Activated CD4-positive, alpha-beta T cell treated with anti-CD3 and anti-CD28 coated beads for 36 hours (primary cell): ENCODE measurements around the gene HSPA1A. TPM values are rescaled to one million over a fixed set of nuclear protein-coding genes. Genes with fewer than 3 reads are reported as not detected.
A peak's percentile ranks its signal among the peaks of the same experiment; 100 is the strongest.
"Not testable (repeated sequence)": the region's sequence is repeated elsewhere in the genome, so short reads cannot be mapped to it uniquely, and the experiment has no call there.

ENCODE experiments used
- ATAC-seq: fragments of 200-7000 bp; cut with Tn5 transposase; one replicate; pipeline ENCODE4 v1.10.0; 2021; ENCODE audit warnings: mild to moderate bottlenecking, moderate library complexity
- CTCF ChIA-PET: fragments of 350-600 bp; sonication (Branson Sonifier 250); formaldehyde crosslinking; loops from one replicate; lab custom pipeline; 2021; ENCODE audit warnings: antibody characterized with exemption; lab: Charles Lee
- POLR2A ChIA-PET: fragments of 350-600 bp; sonication (Branson Sonifier 250); formaldehyde crosslinking; loops from one replicate; lab custom pipeline; 2021; ENCODE audit warnings: antibody characterized with exemption, inconsistent platforms; lab: Charles Lee
- DNase-seq: peaks from one replicate; pipeline ENCODE4 v3.0.0-alpha.2; 2020
- H3K27ac Mint-ChIP-seq: one replicate; pipeline ENCODE4 v1.8.0; 2021; ENCODE audit warnings: mixed read lengths
- H3K27me3 Mint-ChIP-seq: one replicate; pipeline ENCODE4 v1.8.0; 2021; ENCODE audit warnings: mixed read lengths
- H3K36me3 Mint-ChIP-seq: one replicate; pipeline ENCODE4 v1.8.0; 2021; ENCODE audit warnings: low read depth, mixed read lengths
- H3K4me1 Mint-ChIP-seq: one replicate; pipeline ENCODE4 v1.8.0; 2021; ENCODE audit warnings: mixed read lengths
- H3K4me3 Mint-ChIP-seq: one replicate; pipeline ENCODE4 v1.8.0; 2021; ENCODE audit warnings: mild to moderate bottlenecking, moderate library complexity, mixed read lengths
- H3K9me3 Mint-ChIP-seq: one replicate; pipeline ENCODE4 v1.8.0; 2021; ENCODE audit warnings: low read depth, mixed read lengths
- intact Hi-C, 2 experiments: fragments of 100-400 bp; cut with DNase I in 1 of 2; cut with micrococcal nuclease in 1 of 2; formaldehyde crosslinking; loops; one replicate each; pipeline versions ENCODE4 v1.14.2 to v1.15.1; 2022 to 2024; cut with DNase I, micrococcal nuclease
- total RNA-seq, 2 experiments: library from RNA; stranded (reverse); gene quantifications; one replicate each; pipeline ENCODE4 v1.2.3, GENCODE V29; 2021

HSPA1A gene
- total RNA-seq, 2 experiments from 2014 or later, result 56.1 to 64.7 TPM

DNA sequence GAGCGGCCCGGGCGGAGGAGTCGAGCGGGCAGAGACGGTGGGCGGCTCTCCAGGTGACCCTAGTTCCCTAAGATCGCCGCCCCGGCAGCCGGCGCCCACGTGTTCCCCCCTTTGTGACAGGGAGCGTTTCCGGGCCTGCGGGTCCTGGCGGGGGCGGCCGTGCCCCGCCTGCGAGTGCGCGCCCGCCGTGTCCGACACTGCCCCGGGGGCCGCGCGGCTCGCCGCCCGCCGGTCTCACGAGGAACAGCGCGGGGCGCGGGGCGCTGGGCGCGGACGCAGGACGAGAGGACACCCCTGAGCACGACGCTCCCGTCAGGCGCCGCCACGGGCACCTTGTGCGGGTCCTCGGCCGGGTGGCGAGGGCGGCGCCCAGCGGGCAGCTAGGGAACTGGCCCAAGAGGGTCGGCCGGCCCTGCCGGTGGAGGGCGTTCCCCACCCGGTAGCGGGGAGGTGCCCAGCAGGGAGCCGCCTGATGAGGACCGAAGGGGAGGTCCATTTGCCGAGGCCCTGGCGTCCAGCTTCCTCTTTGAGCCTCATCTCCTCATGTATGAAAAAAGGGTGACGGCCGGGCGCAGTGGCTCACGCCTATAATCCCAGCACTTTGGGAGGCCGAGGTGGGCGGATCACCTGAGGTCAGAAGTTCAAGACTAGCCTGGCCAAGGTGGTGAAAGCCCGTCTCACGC, 19.6 kb upstream of the HSPA1A start, which contains the start of gene VARS1:
Gene VARS1, minus strand, starts transcription at position 137 of the 683 bp plus-strand sequence. CDS start 535 bp downstream, outside the sequence.
- Mint-ChIP-seq H3K9me3 (no peaks in the 10 kb centered on the region), H3K27ac (peak within 1 kb of the TSS; percentile 95), H3K27me3 (no peaks in the 10 kb centered on the region), H3K4me1 (peaks cover 47% of the 10 kb centered on the region), H3K36me3 (peaks cover 35% of the 10 kb centered on the region), H3K4me3 (peak within 1 kb of the TSS; percentile 95)
- intact Hi-C loops, result loop anchor here (1.0 to 2.0 kb wide), 11 partner anchors 11 to 143 kb away; partner anchors contain the start of genes ABHD16A (in 1 of the 2), BAG6 (in 1 of the 2), DDAH2 (in 1 of the 2) and HSPA1B (in 1 of the 2)
- peak; percentile 92 for DNase-seq
- ATAC-seq, result peak; percentile 82
- ChIA-PET POLR2A (interaction anchor here (0.6 to 1.0 kb wide), 6 partner anchors 11 to 179 kb away, joined by 3 to 4 read pairs (median 3); partner anchors contain the start of genes BAG6 and LSM2), CTCF (interaction anchor here (0.6 to 2.1 kb wide), 12 partner anchors 10 to 136 kb away, joined by 3 to 15 read pairs (median 5); partner anchors contain the start of genes HSPA1B and LSM2)

DNA sequence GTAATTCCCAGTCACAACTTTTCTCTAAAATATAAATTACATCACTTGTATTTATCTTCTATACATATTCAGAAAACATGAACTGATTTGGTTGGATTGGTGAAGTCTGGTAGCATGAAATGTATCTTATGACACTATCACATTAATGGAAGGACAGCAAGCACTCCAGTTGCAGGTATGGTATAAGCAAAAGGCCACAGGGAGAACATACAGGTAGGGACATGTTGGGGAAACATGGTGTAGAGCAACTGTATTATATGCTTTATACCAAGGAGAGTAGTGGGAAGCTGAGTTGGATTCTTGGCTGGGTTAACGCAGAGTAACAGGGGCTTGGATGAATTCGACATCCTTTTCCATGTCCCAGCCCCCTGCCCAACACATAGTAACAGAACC, 18.4 kb upstream of the HSPA1A start:
- Mint-ChIP-seq H3K27ac (peak overlapping the region; percentile 40), H3K4me3 (no peak overlapping the region), H3K27me3 (no peaks in the 10 kb centered on the region), H3K9me3 (no peaks in the 10 kb centered on the region), H3K36me3 (peaks cover 31% of the 10 kb centered on the region), H3K4me1 (peaks cover 43% of the 10 kb centered on the region)
- ChIA-PET POLR2A (interaction anchor here (0.6 kb wide), 2 partner anchors 34 to 178 kb away, joined by 3 to 5 read pairs; no protein-coding TSS in a partner anchor), CTCF (interaction anchor here (1.2 to 2.1 kb wide), 5 partner anchors 9 to 31 kb away, joined by 5 to 15 read pairs (median 6); partner anchors contain the start of genes HSPA1B and LSM2)
- DNase-seq, result no peak
- ATAC-seq, result no peak
- intact Hi-C loops, result loop anchor here (1.0 to 2.0 kb wide), 2 partner anchors 9 to 16 kb away; partner anchors contain the start of gene LSM2 (in 1 of the 2)

DNA sequence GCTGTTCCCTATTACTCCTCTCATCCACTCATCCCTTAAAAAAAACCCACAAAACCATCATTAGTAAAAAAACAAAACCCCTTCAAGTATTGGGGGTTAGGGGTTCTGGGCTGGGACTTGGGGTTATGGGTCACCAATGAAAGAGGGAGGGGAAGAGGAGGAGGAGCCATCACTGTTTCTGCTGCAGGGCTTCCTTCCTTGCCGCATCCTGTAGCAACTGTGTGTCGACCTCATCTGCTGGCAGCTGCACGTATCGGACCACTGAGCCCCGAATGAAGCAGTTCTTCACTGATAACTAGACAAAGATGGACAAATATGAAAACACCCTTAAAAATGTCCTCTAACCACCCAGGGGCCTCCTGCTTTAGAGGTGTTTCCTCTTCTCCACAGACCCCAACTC, 17.8 kb upstream of the HSPA1A start:
- peaks cover 31% of the 10 kb centered on the region for H3K36me3 Mint-ChIP-seq
- ATAC-seq (peak; percentile 17), DNase-seq (peak; percentile 51)
- H3K4me1 Mint-ChIP-seq, result peaks cover 38% of the 10 kb centered on the region
- ChIA-PET POLR2A (interaction anchor here (0.5 to 0.6 kb wide), 2 partner anchors 33 to 211 kb away, joined by 3 to 5 read pairs; no protein-coding TSS in a partner anchor), CTCF (interaction anchor here (1.6 kb wide), 1 partner anchor 32 kb away, joined by 4 read pairs; no protein-coding TSS in a partner anchor)
- H3K27me3 Mint-ChIP-seq, result no peaks in the 10 kb centered on the region
- no peaks in the 10 kb centered on the region for H3K9me3 Mint-ChIP-seq
- peak overlapping the region; percentile 86 for H3K27ac Mint-ChIP-seq
- intact Hi-C loops, result loop anchor here (1.0 to 2.0 kb wide), 2 partner anchors 9 to 15 kb away; partner anchors contain the start of gene LSM2 (in 1 of the 2)
- H3K4me3 Mint-ChIP-seq, result no peak overlapping the region

- Mint-ChIP-seq H3K4me1 (peaks cover 30% of the 10 kb centered on the region), H3K27me3 (no peaks in the 10 kb centered on the region), H3K36me3 (peaks cover 25% of the 10 kb centered on the region), H3K4me3 (no peak overlapping the region), H3K27ac (no peak overlapping the region), H3K9me3 (no peaks in the 10 kb centered on the region)
- DNase-seq (no peak), ATAC-seq (no peak)
- intact Hi-C loops, result loop anchor here in 1 of 2 experiments (10.0 kb wide), 1 partner anchor 1475 kb away; the partner anchor contains the start of gene TRIM39
- POLR2A ChIA-PET, result no interaction called here
- CTCF ChIA-PET, result interaction anchor here (0.6 to 1.5 kb wide), 5 partner anchors 8 to 138 kb away, joined by 3 to 4 read pairs (median 4); no protein-coding TSS in a partner anchor
Measured at GRCh38 chr6:31799781-31800180, 15.6 kb upstream of the HSPA1A start.

DNA sequence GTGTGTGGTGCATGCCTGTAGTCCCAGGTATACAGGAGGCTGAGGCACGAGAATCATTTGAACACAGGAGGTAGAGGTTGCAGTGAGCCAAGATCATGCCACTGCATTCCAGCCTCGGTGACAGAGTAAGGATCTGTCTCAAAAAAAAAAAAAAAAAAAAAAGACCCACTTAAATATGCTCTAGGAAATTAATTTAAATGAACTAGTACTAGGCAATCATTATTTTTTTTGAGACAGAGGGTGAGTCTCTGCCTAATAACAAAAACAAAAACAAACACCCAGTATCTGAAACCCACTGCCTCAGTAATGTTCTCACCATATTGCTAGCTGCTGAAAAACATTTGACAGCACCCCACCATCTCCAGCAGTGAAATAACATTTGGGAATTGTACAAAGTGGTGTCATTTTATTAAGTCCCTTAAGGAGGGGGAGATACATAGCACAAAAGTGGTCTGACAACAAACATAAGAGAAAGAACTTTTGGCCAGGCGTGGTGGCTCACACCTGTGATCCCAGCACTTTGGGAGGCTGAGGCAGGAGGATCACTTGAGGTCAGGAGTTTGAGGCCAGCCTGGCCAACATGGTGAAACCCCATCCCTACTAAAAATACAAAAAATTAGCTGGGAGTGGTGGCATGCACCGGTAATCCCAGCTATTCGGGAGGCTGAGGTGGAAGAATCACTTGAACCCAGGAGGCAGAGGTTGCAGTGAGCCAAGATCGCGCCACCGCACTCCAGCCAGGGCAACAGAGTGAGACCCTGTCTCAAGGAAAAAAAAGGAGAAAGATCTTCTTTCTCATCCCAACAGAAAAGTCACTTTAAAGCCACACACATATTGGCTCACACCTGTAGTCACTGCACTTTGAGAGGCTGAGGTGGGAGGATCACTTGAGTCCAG, 14.1 kb upstream of the HSPA1A start:
- CTCF ChIA-PET, result interaction anchor here (1.0 to 1.1 kb wide), 2 partner anchors 10 to 32 kb away, joined by 3 to 4 read pairs; no protein-coding TSS in a partner anchor
- not testable (repeated sequence) for H3K27me3 Mint-ChIP-seq, ATAC-seq

DNA sequence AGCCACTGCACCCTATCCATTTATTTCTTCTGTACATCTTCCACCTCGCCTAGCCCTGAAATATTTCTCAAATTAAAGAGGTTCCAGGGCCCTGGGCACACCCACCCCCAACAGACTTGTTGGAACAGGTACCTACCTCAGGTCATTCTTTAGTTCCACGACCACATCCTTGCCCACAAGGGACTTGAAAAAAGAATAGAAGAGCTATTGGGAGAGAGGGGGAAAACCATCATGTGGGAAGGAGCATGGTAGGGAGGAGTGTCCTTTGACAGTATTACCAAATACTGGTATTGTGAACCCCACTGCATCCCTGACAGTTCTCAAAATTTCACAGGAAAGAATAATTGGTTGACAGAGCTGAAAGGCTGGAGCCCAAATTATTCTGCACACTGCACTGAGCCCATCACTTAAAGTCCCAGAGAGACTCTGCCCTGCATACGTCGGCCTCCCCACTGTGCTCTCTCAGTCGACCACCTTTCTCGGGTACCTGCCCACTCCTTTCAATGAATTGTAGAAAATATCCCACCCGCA, 9.3 kb upstream of the HSPA1A start:
- intact Hi-C loops, result loop anchor here (1.0 to 10.0 kb wide), 5 partner anchors 9 to 1481 kb away; partner anchors contain the start of genes HSPA1B (in 1 of the 2), TRIM39 (in 1 of the 2) and VARS1 (in 1 of the 2)
- Mint-ChIP-seq H3K4me1 (peaks cover 16% of the 10 kb centered on the region), H3K27ac (peak overlapping the region; percentile 94), H3K36me3 (peaks cover 29% of the 10 kb centered on the region), H3K9me3 (no peaks in the 10 kb centered on the region), H3K27me3 (no peaks in the 10 kb centered on the region), H3K4me3 (peak overlapping the region; percentile 91)
- ATAC-seq, result peak; percentile 20
- CTCF ChIA-PET, result interaction anchor here (0.8 to 2.5 kb wide), 11 partner anchors 10 to 152 kb away, joined by 4 to 23 read pairs (median 6); partner anchors contain the start of genes C6orf47, MSH5 and VARS1
- POLR2A ChIA-PET, result interaction anchor here (0.6 to 2.2 kb wide), 8 partner anchors 10 to 141 kb away, joined by 3 to 20 read pairs (median 4); partner anchors contain the start of genes GPANK1 and HSPA1B
- DNase-seq, result peak; percentile 34

More for the DNA sequence above, 14.1 kb upstream of the HSPA1A start:
- DNase-seq, H3K9me3 Mint-ChIP-seq, POLR2A ChIA-PET, H3K27ac Mint-ChIP-seq, H3K4me3 Mint-ChIP-seq: not testable (repeated sequence)
- intact Hi-C loops, result loop anchor here in 1 of 2 experiments (10.0 kb wide), 1 partner anchor 1476 kb away; the partner anchor contains the start of gene TRIM39
- Mint-ChIP-seq H3K36me3 (peaks cover 29% of the 10 kb centered on the region), H3K4me1 (peaks cover 32% of the 10 kb centered on the region)

- DNase-seq, result peak; percentile 99
- Mint-ChIP-seq H3K4me3 (peak within 1 kb of the TSS; percentile 91), H3K27me3 (no peaks in the 10 kb centered on the region), H3K4me1 (peaks cover 22% of the 10 kb centered on the region), H3K27ac (peak within 1 kb of the TSS; percentile 94), H3K9me3 (no peaks in the 10 kb centered on the region), H3K36me3 (peaks cover 29% of the 10 kb centered on the region)
- peak; percentile 99 for ATAC-seq
- intact Hi-C loops, result loop anchor here (1.0 to 10.0 kb wide), 5 partner anchors 9 to 1482 kb away; partner anchors contain the start of genes HSPA1B (in 1 of the 2), TRIM39 (in 1 of the 2) and VARS1 (in 1 of the 2)
- POLR2A ChIA-PET, result interaction anchor here (0.6 to 2.2 kb wide), 13 partner anchors 11 to 265 kb away, joined by 3 to 20 read pairs (median 3); partner anchors contain the start of genes ABHD16A, DDX39B, GPANK1 and HSPA1B
- CTCF ChIA-PET, result interaction anchor here (0.6 to 2.5 kb wide), 18 partner anchors 7 to 649 kb away, joined by 3 to 23 read pairs (median 4); partner anchors contain the start of genes C6orf47, CCHCR1, MSH5 and VARS1
Measured at GRCh38 chr6:31806470-31807272, 8.7 kb upstream of the HSPA1A start, which contains the start of gene LSM2. TSS of gene LSM2 (minus strand) at chr6:31806966. CDS start at chr6:31806757, 209 bp downstream.

GRCh38 chr6:31808599-31808998, 6.7 kb upstream of the HSPA1A start:
- H3K9me3 Mint-ChIP-seq, CTCF ChIA-PET, ATAC-seq, H3K27ac Mint-ChIP-seq, DNase-seq, H3K4me3 Mint-ChIP-seq, POLR2A ChIA-PET, H3K27me3 Mint-ChIP-seq: not testable (repeated sequence)
- intact Hi-C loops, result loop anchor here in 1 of 2 experiments (10.0 kb wide), 1 partner anchor 1484 kb away; the partner anchor contains the start of gene TRIM39
- peaks cover 20% of the 10 kb centered on the region for H3K36me3 Mint-ChIP-seq
- peaks cover 37% of the 10 kb centered on the region for H3K4me1 Mint-ChIP-seq

- H3K9me3 Mint-ChIP-seq, result no peaks in the 10 kb centered on the region
- peaks cover 36% of the 10 kb centered on the region for H3K4me1 Mint-ChIP-seq
- no peaks in the 10 kb centered on the region for H3K27me3 Mint-ChIP-seq
- ChIA-PET POLR2A (no interaction called here), CTCF (interaction anchor here (0.5 to 1.7 kb wide), 8 partner anchors 9 to 1747 kb away, joined by 3 to 4 read pairs (median 4); partner anchors contain the start of genes HSPA1B, LTB and NCR3)
- no peak for ATAC-seq
- intact Hi-C loops, result loop anchor here (2.0 to 5.0 kb wide), 4 partner anchors 15 to 269 kb away; partner anchors contain the start of genes DDX39B (in 1 of the 2), HSPA1B (in 1 of the 2) and LTA (in 1 of the 2)
- no peak for DNase-seq
- peak overlapping the region; percentile 94 for H3K27ac Mint-ChIP-seq
- peaks cover 11% of the 10 kb centered on the region for H3K36me3 Mint-ChIP-seq
- peak overlapping the region; percentile 72 for H3K4me3 Mint-ChIP-seq
Measured at GRCh38 chr6:31811645-31812044, 3.7 kb upstream of the HSPA1A start.
